IMR-90 (cell line): Measurements from ENCODE around the gene ROBO1.

Source experiments
- BHLHE40 ChIP-seq: fragments of 150-350 bp; IDR thresholded peaks from 2 replicates; pipeline ENCODE4 v1.6.1; 2016; ENCODE audit warnings: mild to moderate bottlenecking, low read depth, low read length
- FOS ChIP-seq: fragments of 150-350 bp; IDR thresholded peaks from 2 replicates; pipeline ENCODE4 v1.6.1; 2016; ENCODE audit warnings: low read depth, low read length
- MAFK ChIP-seq: IDR thresholded peaks from 2 replicates; pipeline ENCODE4 v1.6.1; 2012; ENCODE audit warnings: low read depth, low read length, improper control_type of control experiment
- MXI1 ChIP-seq: IDR thresholded peaks from 2 replicates; pipeline ENCODE4 v1.6.1; 2012; ENCODE audit warnings: low read depth, mild to moderate bottlenecking, low read length, moderate library complexity, borderline replicate concordance
- POLR2A ChIP-seq: IDR thresholded peaks from 2 replicates; pipeline ENCODE4 v1.6.1; 2012; ENCODE audit warnings: mild to moderate bottlenecking, low read depth, low read length
- RAD21 ChIP-seq: IDR thresholded peaks from 2 replicates; pipeline ENCODE4 v1.6.1; 2012; ENCODE audit warnings: low read length, improper control_type of control experiment
- RCOR1 ChIP-seq: IDR thresholded peaks from 2 replicates; pipeline ENCODE4 v1.6.1; 2012; ENCODE audit warnings: mild to moderate bottlenecking, low read length, improper control_type of control experiment; ENCODE audit not compliant: insufficient replicate concordance
- SMC3 ChIP-seq: fragments of 150-350 bp; IDR thresholded peaks from 2 replicates; pipeline ENCODE4 v1.6.1; 2016; ENCODE audit warnings: low read depth, mild to moderate bottlenecking, antibody characterized with exemption, low read length, moderate library complexity
- TF ChIP-seq, protein P1 (sequence below): conservative IDR thresholded peaks from 2 replicates; pipeline ENCODE4 v1.5.1; 2012; ENCODE audit warnings: mild to moderate bottlenecking, low read depth, low read length, improper control_type of control experiment

DNA sequence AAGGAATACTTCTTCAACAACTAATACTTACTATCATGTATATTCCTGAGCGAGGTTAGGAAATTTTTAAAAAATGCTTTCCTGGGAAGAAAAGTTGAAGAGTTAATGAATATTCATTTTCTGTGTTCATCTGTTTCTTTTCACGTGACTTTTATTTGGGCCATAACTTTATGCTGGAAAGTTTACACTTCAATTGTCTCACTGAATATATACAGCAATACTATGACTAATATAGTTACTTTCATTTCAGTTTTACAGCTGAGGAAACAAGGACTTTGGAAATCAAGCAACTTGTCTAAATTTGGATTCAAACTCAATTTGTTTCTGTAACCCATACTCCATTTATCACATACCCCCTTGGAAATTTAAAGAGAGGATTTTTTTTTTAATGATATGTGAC, 894.2 kb downstream of the ROBO1 start:
- TF ChIP-seq, protein P1, sequence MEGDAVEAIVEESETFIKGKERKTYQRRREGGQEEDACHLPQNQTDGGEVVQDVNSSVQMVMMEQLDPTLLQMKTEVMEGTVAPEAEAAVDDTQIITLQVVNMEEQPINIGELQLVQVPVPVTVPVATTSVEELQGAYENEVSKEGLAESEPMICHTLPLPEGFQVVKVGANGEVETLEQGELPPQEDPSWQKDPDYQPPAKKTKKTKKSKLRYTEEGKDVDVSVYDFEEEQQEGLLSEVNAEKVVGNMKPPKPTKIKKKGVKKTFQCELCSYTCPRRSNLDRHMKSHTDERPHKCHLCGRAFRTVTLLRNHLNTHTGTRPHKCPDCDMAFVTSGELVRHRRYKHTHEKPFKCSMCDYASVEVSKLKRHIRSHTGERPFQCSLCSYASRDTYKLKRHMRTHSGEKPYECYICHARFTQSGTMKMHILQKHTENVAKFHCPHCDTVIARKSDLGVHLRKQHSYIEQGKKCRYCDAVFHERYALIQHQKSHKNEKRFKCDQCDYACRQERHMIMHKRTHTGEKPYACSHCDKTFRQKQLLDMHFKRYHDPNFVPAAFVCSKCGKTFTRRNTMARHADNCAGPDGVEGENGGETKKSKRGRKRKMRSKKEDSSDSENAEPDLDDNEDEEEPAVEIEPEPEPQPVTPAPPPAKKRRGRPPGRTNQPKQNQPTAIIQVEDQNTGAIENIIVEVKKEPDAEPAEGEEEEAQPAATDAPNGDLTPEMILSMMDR, result no peak
- no peak for TF ChIP-seq BHLHE40
- TF ChIP-seq MAFK, result no peak
- no peak for TF ChIP-seq RCOR1
- no peak for TF ChIP-seq FOS
- no peak for TF ChIP-seq POLR2A
- TF ChIP-seq RAD21, result no peak
- no peak for TF ChIP-seq MXI1
- no peak for TF ChIP-seq SMC3
